Measurements from ENCODE around the gene TGFA.

DNA sequence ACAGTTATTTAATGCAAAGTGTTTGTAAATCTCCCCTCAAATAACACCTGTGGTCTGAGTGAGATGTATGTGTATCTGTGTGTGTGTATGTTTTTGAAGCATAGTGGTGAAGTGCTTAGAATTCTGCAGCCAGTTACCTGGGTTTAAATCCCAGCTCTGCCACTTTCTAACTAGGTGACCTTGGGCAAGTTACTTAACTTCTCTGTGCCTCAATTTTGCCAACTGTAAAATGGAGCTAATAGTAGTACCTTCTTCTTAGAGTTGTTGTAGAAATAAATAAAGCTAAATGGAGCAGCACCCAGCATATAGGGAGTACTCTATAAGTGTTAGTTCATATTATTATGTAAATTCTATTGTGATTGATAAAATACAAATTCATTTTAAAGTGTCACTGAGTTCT lies 48.9 kb downstream of the TGFA start:
- TF ChIP-seq POLR2A (IDR thresholded peaks at IDR 0.05) (no peak), POLR2AphosphoS5 (IDR thresholded peaks at IDR 0.05) (no peak), EP300 (IDR thresholded peaks at IDR 0.05; ENCODE audit: low read depth) (no peak)
- TF ChIP-seq, protein P1, sequence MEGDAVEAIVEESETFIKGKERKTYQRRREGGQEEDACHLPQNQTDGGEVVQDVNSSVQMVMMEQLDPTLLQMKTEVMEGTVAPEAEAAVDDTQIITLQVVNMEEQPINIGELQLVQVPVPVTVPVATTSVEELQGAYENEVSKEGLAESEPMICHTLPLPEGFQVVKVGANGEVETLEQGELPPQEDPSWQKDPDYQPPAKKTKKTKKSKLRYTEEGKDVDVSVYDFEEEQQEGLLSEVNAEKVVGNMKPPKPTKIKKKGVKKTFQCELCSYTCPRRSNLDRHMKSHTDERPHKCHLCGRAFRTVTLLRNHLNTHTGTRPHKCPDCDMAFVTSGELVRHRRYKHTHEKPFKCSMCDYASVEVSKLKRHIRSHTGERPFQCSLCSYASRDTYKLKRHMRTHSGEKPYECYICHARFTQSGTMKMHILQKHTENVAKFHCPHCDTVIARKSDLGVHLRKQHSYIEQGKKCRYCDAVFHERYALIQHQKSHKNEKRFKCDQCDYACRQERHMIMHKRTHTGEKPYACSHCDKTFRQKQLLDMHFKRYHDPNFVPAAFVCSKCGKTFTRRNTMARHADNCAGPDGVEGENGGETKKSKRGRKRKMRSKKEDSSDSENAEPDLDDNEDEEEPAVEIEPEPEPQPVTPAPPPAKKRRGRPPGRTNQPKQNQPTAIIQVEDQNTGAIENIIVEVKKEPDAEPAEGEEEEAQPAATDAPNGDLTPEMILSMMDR (IDR thresholded peaks at IDR 0.05): no peak

Measured in transverse colon (tissue), 4 donors.